Measurements from ENCODE around the gene DDX24.

DNA sequence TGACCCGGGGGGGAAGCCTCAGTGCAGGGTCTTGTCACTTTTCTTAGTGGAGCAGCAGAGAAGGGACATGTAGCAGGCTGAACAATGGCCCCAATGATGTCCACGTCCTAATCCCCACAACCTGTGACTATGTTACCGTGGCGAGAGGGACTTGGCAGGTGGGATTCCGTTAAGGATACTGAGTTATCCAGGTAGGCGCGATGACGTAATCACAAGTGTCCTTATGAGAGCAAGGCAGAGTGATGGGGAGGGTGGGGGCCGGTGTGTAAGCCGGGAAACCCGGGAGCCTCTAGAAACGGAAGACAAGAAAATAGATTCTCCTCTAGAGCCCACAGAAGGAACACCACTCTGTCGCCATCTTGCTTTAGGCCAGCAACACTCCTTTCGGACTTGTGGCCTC lies 50.4 kb downstream of the DDX24 start:
- TF ChIP-seq EZH2 (IDR thresholded peaks at IDR 0.05; ENCODE audit: low read length, missing control alignments): no peak
- TF ChIP-seq, protein P1, sequence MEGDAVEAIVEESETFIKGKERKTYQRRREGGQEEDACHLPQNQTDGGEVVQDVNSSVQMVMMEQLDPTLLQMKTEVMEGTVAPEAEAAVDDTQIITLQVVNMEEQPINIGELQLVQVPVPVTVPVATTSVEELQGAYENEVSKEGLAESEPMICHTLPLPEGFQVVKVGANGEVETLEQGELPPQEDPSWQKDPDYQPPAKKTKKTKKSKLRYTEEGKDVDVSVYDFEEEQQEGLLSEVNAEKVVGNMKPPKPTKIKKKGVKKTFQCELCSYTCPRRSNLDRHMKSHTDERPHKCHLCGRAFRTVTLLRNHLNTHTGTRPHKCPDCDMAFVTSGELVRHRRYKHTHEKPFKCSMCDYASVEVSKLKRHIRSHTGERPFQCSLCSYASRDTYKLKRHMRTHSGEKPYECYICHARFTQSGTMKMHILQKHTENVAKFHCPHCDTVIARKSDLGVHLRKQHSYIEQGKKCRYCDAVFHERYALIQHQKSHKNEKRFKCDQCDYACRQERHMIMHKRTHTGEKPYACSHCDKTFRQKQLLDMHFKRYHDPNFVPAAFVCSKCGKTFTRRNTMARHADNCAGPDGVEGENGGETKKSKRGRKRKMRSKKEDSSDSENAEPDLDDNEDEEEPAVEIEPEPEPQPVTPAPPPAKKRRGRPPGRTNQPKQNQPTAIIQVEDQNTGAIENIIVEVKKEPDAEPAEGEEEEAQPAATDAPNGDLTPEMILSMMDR (conservative IDR thresholded peaks at IDR 0.05 in 1 of 2, IDR thresholded peaks at IDR 0.05 in 1 of 2; ENCODE audit: low read depth in 1 of 2, low read length in 2 of 2): no peak

Measured in fibroblast of lung (primary cell).